GM18505 (cell line): ENCODE data around the gene C20orf144.

Experiments
- ATAC-seq: cut with Tn5 transposase; IDR thresholded peaks from one replicate; pipeline ENCODE4 v1.9.1; 2021; ENCODE audit not compliant: unreplicated experiment
- POLR2A ChIP-seq: IDR thresholded peaks from 4 replicates; pipeline ENCODE4 v1.6.1; 2011; ENCODE audit warnings: borderline replicate concordance; ENCODE audit not compliant: insufficient read depth, insufficient read length; ENCODE audit errors: extremely low read depth

C20orf144 gene

DNA sequence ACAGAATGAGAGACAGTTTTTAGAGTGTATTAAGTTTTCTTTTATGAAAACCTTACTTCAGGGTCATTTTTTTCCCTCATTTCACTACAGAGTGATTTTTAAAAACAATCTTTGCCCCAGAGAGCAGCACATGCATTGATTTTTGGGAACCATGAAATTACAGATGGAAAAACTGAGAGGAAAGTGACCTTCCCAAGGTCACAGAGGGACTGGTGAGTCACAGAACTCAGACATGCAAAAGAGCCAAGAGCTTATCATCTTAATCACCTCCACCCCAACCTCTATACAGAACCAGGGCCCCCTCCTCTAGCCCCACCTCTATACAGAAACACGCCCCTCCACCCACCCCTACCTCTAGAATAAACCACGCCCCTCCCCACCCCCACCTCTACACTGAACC is 47.3 kb downstream of the C20orf144 start:
- no peak for ATAC-seq
- no peak for TF ChIP-seq POLR2A

DNA sequence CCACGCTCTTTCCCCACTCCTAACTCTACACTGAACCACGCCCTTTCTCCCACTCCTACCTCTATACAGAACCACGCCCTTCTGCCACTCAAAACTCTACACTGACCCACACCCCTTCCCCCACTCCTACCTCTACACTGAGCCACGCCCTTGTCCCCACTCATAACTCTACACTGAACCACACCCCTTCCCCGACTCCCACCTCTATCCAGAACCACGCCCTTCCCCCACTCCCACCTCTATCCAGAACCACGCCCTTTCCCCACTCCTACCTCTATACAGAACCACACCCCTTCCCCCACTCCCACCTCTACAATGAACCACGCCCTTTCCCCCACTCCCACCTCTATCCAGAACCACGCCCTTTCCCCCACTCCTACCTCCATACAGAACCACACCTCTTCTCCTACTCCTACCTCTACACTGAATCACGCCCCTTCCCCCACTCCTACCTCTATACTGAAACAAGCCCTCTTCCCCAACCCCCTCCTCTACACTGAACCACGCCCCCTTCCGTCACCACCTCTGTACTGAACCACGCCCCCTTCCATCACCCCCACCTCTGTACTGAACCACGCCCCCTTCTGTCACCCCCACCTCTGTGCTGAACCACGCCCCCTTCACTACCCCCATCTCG is 47.9 kb downstream of the C20orf144 start:
- TF ChIP-seq POLR2A, result no peak
- no peak for ATAC-seq

DNA sequence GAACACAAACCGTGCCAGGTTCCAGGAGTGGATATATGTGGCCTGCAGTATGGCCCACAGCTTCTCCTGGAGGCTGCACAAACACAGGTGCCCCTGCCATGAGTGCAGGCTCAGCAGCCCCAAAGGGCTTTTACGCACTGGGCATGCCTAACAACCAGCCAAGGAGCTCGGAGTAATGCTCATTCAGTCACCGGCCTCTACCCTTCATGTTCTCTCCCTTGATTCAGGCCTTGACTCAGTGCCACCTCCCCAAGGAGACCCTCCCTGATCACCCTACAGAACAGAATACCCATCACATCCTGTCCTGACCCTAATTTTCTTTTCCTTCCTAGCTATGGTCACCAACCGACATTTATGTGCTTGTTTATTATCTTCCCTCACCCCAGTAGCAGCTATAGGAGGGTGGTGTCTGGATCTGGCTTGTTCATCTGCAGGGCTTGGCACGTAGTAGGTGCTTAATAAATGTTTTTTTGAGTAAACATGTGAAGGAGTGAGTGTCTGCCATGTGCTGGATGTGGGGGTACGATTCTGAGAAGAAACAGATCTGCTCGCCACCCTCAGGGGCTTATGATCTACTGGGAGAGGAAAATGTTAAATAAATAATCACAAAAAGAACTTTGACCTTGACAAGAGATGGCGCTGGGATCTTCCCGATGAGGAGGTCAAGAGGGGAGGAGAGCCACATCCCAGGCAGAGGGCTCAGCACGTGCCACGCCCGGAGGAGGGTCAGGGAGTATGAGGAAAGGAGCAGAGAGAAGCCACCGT is 48.7 kb downstream of the C20orf144 start:
- no peak for TF ChIP-seq POLR2A
- ATAC-seq, result no peak

- TF ChIP-seq POLR2A, result no peak
- ATAC-seq, result no peak
Measured at GRCh38 chr20:33711446-33711738, 49.3 kb downstream of the C20orf144 start.
